ENCODE results near the gene MYO18B. TPM values are rescaled to one million over a fixed set of nuclear protein-coding genes. Genes with fewer than 3 reads are reported as not detected.

The MYO18B gene
- total and polyA plus RNA-seq, 2 donors from 2014 or later = 0.19 to 0.41 TPM

DNA sequence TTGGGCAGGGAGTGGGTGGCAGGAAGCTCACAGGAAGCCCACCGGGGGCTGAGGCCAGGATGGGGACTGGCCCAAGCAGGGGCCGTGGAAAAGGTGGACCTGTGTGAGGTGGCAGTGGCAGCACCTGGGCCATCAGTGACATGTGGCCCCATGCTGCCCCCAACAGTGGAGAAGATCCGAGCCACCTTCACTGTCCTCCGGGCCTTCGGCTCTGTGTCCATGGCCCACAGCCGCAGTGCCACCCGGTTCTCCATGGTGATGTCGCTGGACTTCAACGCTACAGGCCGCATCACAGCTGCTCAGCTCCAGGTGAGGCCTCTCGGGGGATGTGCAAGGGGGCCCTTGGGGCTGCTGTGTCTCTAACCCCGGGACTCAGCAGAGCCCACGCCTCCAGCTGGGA is 37.9 kb downstream of the MYO18B start:
- FAIRE-seq = no peak
- no peaks in the 10 kb centered on the region for H3K27me3 ChIP-seq (ENCODE audit: control insufficient read depth, insufficient read depth, low read length)

DNA sequence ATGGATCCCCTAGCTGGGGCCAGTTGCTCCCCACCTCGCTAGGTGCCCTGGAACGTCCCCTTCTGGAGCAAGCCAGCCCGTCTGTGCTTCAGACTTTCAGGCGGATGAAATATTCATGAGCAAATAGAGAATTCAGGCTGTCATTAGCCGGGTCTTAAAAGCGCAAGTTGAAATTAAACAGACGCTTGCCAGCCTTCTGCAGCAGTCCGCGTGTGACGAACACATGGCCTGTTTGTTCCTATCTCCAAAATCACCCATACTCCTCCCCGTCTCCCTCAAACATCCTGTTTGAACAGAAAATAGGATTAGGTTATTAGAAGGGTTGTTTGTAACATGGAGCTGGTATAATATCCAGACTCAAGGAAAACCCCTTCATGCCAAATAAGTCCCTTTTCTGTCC is 38.7 kb downstream of the MYO18B start:
- no peaks in the 10 kb centered on the region for H3K4me1 ChIP-seq (ENCODE audit: control insufficient read depth in 2 of 3, insufficient read depth in 2 of 3, low read depth in 1 of 3, low read length in 3 of 3)
- H3K9me3 ChIP-seq (ENCODE audit: control insufficient read depth in 2 of 3, insufficient read depth in 1 of 3, low read length in 3 of 3) = no peaks in the 10 kb centered on the region
- FAIRE-seq = no peak
- intact Hi-C loops (cut with DNase I) = no loop called here
- no peaks in the 10 kb centered on the region for H3K36me3 ChIP-seq (ENCODE audit: control insufficient read depth in 2 of 3, insufficient read depth in 3 of 3, low read length in 3 of 3)
- no peak overlapping the region for H3K4me3 ChIP-seq (ENCODE audit: low read length in 3 of 3)
- H3K27me3 ChIP-seq (ENCODE audit: control insufficient read depth, insufficient read depth, low read length) = no peaks in the 10 kb centered on the region
- TF ChIP-seq, protein P1, sequence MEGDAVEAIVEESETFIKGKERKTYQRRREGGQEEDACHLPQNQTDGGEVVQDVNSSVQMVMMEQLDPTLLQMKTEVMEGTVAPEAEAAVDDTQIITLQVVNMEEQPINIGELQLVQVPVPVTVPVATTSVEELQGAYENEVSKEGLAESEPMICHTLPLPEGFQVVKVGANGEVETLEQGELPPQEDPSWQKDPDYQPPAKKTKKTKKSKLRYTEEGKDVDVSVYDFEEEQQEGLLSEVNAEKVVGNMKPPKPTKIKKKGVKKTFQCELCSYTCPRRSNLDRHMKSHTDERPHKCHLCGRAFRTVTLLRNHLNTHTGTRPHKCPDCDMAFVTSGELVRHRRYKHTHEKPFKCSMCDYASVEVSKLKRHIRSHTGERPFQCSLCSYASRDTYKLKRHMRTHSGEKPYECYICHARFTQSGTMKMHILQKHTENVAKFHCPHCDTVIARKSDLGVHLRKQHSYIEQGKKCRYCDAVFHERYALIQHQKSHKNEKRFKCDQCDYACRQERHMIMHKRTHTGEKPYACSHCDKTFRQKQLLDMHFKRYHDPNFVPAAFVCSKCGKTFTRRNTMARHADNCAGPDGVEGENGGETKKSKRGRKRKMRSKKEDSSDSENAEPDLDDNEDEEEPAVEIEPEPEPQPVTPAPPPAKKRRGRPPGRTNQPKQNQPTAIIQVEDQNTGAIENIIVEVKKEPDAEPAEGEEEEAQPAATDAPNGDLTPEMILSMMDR (IDR thresholded peaks at IDR 0.05; ENCODE audit: borderline replicate concordance, extremely low read depth, insufficient read depth) = no peak
- H3K9ac ChIP-seq (ENCODE audit: low read length in 3 of 3) = no peak overlapping the region
- no peak overlapping the region for H3K27ac ChIP-seq (ENCODE audit: low read depth in 2 of 2, low read length in 2 of 2)
- DNase-seq = peak in 3 of 5 donors; percentile 7 to 48 (median 31)

More for the DNA sequence above, 37.9 kb downstream of the MYO18B start:
- Histone ChIP-seq H3K36me3 (ENCODE audit: control insufficient read depth in 2 of 3, insufficient read depth in 3 of 3, low read length in 3 of 3) (no peaks in the 10 kb centered on the region), H3K4me1 (ENCODE audit: control insufficient read depth in 2 of 3, insufficient read depth in 2 of 3, low read depth in 1 of 3, low read length in 3 of 3) (no peaks in the 10 kb centered on the region), H3K9me3 (ENCODE audit: control insufficient read depth in 2 of 3, insufficient read depth in 1 of 3, low read length in 3 of 3) (no peaks in the 10 kb centered on the region), H3K9ac (ENCODE audit: low read length in 3 of 3) (no peak overlapping the region), H3K4me3 (ENCODE audit: low read length in 3 of 3) (no peak overlapping the region), H3K27ac (ENCODE audit: low read depth in 2 of 2, low read length in 2 of 2) (no peak overlapping the region)
- TF ChIP-seq, protein P1 (IDR thresholded peaks at IDR 0.05; ENCODE audit: borderline replicate concordance, extremely low read depth, insufficient read depth) = no peak
- intact Hi-C loops (cut with DNase I) = loop anchor here (10.0 kb wide), 2 partner anchors 315 to 545 kb away; no protein-coding TSS in a partner anchor
- no peak for DNase-seq

DNA sequence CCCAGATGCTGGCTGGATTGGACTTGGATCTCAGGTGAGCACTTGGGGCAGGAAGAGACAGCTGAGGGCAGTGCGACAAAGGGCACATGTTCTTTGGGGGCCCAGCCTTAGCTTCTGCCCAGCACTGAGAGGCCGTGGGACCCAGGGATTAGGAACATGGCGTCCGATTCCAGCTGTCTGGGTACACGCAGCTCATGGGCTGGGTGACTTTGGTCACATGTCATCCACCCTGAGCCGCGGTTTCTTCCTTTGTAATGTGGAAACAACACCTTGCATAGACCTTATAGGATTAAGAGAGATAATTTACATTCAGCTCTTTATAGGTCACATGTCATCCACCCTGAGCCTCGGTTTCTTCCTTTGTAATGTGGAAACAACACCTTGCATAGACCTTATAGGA is 39.8 kb downstream of the MYO18B start:
- H3K36me3 ChIP-seq (ENCODE audit: control insufficient read depth in 2 of 3, insufficient read depth in 3 of 3, low read length in 3 of 3) = no peaks in the 10 kb centered on the region
- H3K4me3 ChIP-seq (ENCODE audit: low read length in 3 of 3) = no peak overlapping the region
- intact Hi-C loops (cut with DNase I) = no loop called here
- H3K27ac ChIP-seq (ENCODE audit: low read depth in 2 of 2, low read length in 2 of 2) = no peak overlapping the region
- H3K9me3 ChIP-seq (ENCODE audit: control insufficient read depth in 2 of 3, insufficient read depth in 1 of 3, low read length in 3 of 3) = no peaks in the 10 kb centered on the region
- FAIRE-seq = no peak
- no peaks in the 10 kb centered on the region for H3K27me3 ChIP-seq (ENCODE audit: control insufficient read depth, insufficient read depth, low read length)
- H3K9ac ChIP-seq (ENCODE audit: low read length in 3 of 3) = no peak overlapping the region
- DNase-seq = no peak
- TF ChIP-seq, protein P1 (IDR thresholded peaks at IDR 0.05; ENCODE audit: borderline replicate concordance, extremely low read depth, insufficient read depth) = no peak
- no peaks in the 10 kb centered on the region for H3K4me1 ChIP-seq (ENCODE audit: control insufficient read depth in 2 of 3, insufficient read depth in 2 of 3, low read depth in 1 of 3, low read length in 3 of 3)

DNA sequence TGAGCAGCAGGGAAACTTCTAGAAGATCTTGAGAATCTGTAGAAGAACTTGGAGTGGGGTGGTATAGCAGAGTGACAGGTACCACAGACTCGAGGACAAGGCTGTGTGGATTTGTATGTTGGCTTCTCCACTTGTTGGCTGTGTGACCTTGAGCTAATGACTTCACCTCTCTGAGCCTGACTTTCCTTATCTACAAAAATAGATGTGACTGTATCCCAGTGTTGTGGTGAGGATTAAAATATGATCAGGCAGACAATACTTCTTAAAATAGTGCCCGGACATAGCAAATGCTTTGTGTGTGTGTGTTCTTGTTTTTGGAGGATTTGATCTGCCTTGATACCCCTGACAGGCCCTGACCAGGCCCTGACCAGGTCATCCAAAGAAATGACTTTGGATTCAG is 40.8 kb downstream of the MYO18B start:
- intact Hi-C loops (cut with DNase I) = no loop called here
- no peak for DNase-seq

More for the DNA sequence above, 40.8 kb downstream of the MYO18B start:
- H3K9ac ChIP-seq (ENCODE audit: low read length in 3 of 3) = no peak overlapping the region
- no peaks in the 10 kb centered on the region for H3K27me3 ChIP-seq (ENCODE audit: control insufficient read depth, insufficient read depth, low read length)
- no peaks in the 10 kb centered on the region for H3K4me1 ChIP-seq (ENCODE audit: control insufficient read depth in 2 of 3, insufficient read depth in 2 of 3, low read depth in 1 of 3, low read length in 3 of 3)
- no peaks in the 10 kb centered on the region for H3K9me3 ChIP-seq (ENCODE audit: control insufficient read depth in 2 of 3, insufficient read depth in 1 of 3, low read length in 3 of 3)
- TF ChIP-seq, protein P1 (IDR thresholded peaks at IDR 0.05; ENCODE audit: borderline replicate concordance, extremely low read depth, insufficient read depth) = no peak
- FAIRE-seq = no peak
- no peak overlapping the region for H3K27ac ChIP-seq (ENCODE audit: low read depth in 2 of 2, low read length in 2 of 2)
- no peaks in the 10 kb centered on the region for H3K36me3 ChIP-seq (ENCODE audit: control insufficient read depth in 2 of 3, insufficient read depth in 3 of 3, low read length in 3 of 3)
- no peak overlapping the region for H3K4me3 ChIP-seq (ENCODE audit: low read length in 3 of 3)
